ENCODE measurements around the gene MYLK. TPM values are rescaled to one million over a fixed set of nuclear protein-coding genes. Genes with fewer than 3 reads are reported as not detected.

The MYLK gene
- total and polyA plus RNA-seq, 2 of the 4 experiments (the other 2 are of a cell fraction), result 299 to 484 TPM

DNA sequence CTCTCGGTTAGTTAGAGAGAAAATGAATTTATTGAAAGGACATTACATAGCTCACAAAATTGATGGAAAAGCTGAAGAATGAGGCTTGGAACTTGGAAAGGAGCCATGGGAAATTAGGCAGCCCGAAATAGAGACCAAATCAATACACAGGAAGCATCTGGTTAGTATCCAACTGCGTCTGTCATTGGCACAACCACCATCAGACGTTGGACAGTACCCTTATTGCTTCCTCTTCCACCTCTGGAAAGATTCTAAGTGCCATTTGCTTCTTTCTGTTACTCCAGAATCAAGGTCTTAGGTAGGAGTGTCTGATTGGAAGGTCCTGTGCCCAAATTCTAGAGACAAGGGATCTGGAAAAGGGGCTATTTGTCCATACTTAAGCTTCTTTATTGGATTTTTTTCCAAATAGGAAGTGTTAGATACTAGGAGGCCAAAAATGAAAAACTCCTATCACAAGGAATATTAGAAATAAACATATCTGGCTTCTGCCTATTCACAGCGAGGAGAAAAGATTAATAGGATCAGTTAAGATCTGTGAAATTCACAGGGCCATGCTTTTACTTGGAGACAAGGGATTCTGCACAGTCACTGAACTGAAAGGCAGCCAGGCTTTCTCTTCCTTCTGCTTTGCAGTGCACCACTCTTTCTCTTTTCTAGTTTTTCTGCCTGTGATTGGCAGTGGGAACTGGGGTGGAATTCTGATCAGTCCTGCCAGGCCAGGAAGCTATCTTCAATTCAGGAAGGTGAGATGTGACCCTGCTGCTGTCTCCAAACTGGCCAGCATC lies 288.5 kb downstream of the MYLK start:
- BruUV-seq (replicated peaks), result no TSS peak
- no peak overlapping the region for H2BK20ac ChIP-seq (ENCODE audit: low read depth, low read length)
- peaks cover 4% of the 10 kb centered on the region for H3K9me1 ChIP-seq (ENCODE audit: insufficient read depth, low read length)
- H3K56ac ChIP-seq (ENCODE audit: extremely low read depth, insufficient read depth, low read length), result no peak overlapping the region
- H4K91ac ChIP-seq (ENCODE audit: insufficient read depth, low read depth, low read length), result no peak overlapping the region
- H2BK120ac ChIP-seq (ENCODE audit: low read depth, low read length), result no peak overlapping the region
- intact Hi-C loops (cut with micrococcal nuclease), result no loop called here
- H2BK15ac ChIP-seq (ENCODE audit: low read depth, low read length), result no peak overlapping the region
- no peak overlapping the region for H3K14ac ChIP-seq (replicated peaks; ENCODE audit: low read depth, low read length)
- peaks cover 4% of the 10 kb centered on the region for H3K9me3 ChIP-seq (ENCODE audit: control insufficient read depth, insufficient read depth, low read length)
- H3K9ac ChIP-seq (ENCODE audit: low read depth, low read length), result no peak overlapping the region
- H3K4me1 ChIP-seq (ENCODE audit: control insufficient read depth, insufficient read depth, low read length), result no peaks in the 10 kb centered on the region; the same call in 1 of the 2 replicates
- no peak overlapping the region for H3K4me3 ChIP-seq (ENCODE audit: insufficient read depth, low read depth, low read length)
- ChIA-PET CTCF (no interaction called here), POLR2A (ENCODE audit: unreplicated experiment) (no interaction called here)
- H3K23ac ChIP-seq (ENCODE audit: low read depth, low read length), result no peak overlapping the region; the same call in 1 of the 2 replicates
- no peak overlapping the region for H2BK5ac ChIP-seq (ENCODE audit: low read depth, low read length, poor library complexity, severe bottlenecking)
- peaks cover 1 to 11% of the 10 kb centered on the region in 2 experiments; a peak in 3 of 4 replicates for H3K79me1 ChIP-seq (ENCODE audit: low read depth in 1 of 2, low read length in 2 of 2)
- dilution Hi-C loops (cut with HindIII; ENCODE audit: low sequenced_read_pairs, unreplicated experiment), result no loop called here
- no peak overlapping the region for H3K4ac ChIP-seq (ENCODE audit: low read depth, low read length)
- in situ Hi-C loops (cut with MboI; ENCODE audit: low sequenced_read_pairs), result no loop called here
- no peak overlapping the region for H3K18ac ChIP-seq (ENCODE audit: low read depth, low read length)
- no peak overlapping the region for H2AK5ac ChIP-seq (ENCODE audit: low read depth, low read length)
- H2AFZ ChIP-seq (replicated peaks; ENCODE audit: low read length, poor library complexity), result no peak overlapping the region
- DNase-seq (no peak), ATAC-seq (ENCODE audit: low read depth) (no peak)
- WGBS, 2 experiments (ENCODE audit: extremely low coverage in 2 of 2, insufficient read length in 1 of 2), result no CpG with 5 or more reads among the region's 5 CpGs
- no peak overlapping the region for H4K8ac ChIP-seq (ENCODE audit: low read depth in 2 of 2, low read length in 2 of 2)
- no peaks in the 10 kb centered on the region for H3K27me3 ChIP-seq (ENCODE audit: control insufficient read depth, insufficient read depth, low read length)
- H3K27ac ChIP-seq (ENCODE audit: insufficient read depth, low read length), result no peak overlapping the region
- H3K36me3 ChIP-seq (ENCODE audit: control insufficient read depth, insufficient read depth, low read length), result peaks cover 6% of the 10 kb centered on the region; the same call in 1 of the 2 replicates
- H2AK9ac ChIP-seq (replicated peaks; ENCODE audit: low read depth, low read length, poor library complexity), result no peak overlapping the region
- no peak overlapping the region for H3K4me2 ChIP-seq (ENCODE audit: low read depth, low read length)
- no peak overlapping the region; the same call in 1 of the 2 replicates for H4K5ac ChIP-seq (ENCODE audit: low read depth, low read length)
- no peaks in the 10 kb centered on the region for H4K20me1 ChIP-seq (ENCODE audit: insufficient read depth, low read length)
- TF ChIP-seq NFE2L2 (IDR thresholded peaks at IDR 0.05; ENCODE audit: low read depth, low read length) (no peak), BHLHE40 (IDR thresholded peaks at IDR 0.05; ENCODE audit: low read depth, low read length) (no peak), MAZ (IDR thresholded peaks at IDR 0.05; ENCODE audit: borderline replicate concordance, low read depth, low read length) (no peak), CHD1 (IDR thresholded peaks at IDR 0.05; ENCODE audit: low read depth, low read length) (no peak), MAFK (IDR thresholded peaks at IDR 0.05; ENCODE audit: low read depth, low read length) (no peak), SMC3 (IDR thresholded peaks at IDR 0.05; ENCODE audit: low read depth, low read length) (no peak), RAD21 (IDR thresholded peaks at IDR 0.05; ENCODE audit: low read length) (no peak), RCOR1 (IDR thresholded peaks at IDR 0.05; ENCODE audit: insufficient replicate concordance, low read length) (no peak), POLR2A (IDR thresholded peaks at IDR 0.05; ENCODE audit: low read depth, low read length) (no peak), RFX5 (IDR thresholded peaks at IDR 0.05; ENCODE audit: low read depth, low read length) (no peak), CEBPB (IDR thresholded peaks at IDR 0.05; ENCODE audit: low read depth, low read length) (no peak), FOS (IDR thresholded peaks at IDR 0.05; ENCODE audit: low read depth, low read length) (no peak), MXI1 (IDR thresholded peaks at IDR 0.05; ENCODE audit: borderline replicate concordance, low read depth, low read length) (no peak)
- TF ChIP-seq, protein P1, sequence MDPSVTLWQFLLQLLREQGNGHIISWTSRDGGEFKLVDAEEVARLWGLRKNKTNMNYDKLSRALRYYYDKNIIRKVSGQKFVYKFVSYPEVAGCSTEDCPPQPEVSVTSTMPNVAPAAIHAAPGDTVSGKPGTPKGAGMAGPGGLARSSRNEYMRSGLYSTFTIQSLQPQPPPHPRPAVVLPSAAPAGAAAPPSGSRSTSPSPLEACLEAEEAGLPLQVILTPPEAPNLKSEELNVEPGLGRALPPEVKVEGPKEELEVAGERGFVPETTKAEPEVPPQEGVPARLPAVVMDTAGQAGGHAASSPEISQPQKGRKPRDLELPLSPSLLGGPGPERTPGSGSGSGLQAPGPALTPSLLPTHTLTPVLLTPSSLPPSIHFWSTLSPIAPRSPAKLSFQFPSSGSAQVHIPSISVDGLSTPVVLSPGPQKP (IDR thresholded peaks at IDR 0.05; ENCODE audit: borderline replicate concordance, low read depth, low read length), result no peak
- TF ChIP-seq, protein P2, sequence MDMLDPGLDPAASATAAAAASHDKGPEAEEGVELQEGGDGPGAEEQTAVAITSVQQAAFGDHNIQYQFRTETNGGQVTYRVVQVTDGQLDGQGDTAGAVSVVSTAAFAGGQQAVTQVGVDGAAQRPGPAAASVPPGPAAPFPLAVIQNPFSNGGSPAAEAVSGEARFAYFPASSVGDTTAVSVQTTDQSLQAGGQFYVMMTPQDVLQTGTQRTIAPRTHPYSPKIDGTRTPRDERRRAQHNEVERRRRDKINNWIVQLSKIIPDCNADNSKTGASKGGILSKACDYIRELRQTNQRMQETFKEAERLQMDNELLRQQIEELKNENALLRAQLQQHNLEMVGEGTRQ (IDR thresholded peaks at IDR 0.05; ENCODE audit: low read depth, low read length), result no peak

All from IMR-90 (cell line).